NCI-H82 treated with DMSO at 0.1 percent for 48 hours (cell line): ENCODE measurements around the gene GALK2.
"Not testable (repeated sequence)": the region's sequence is repeated elsewhere in the genome, so short reads cannot be mapped to it uniquely, and the experiment has no call there.

Experiments
- DNase-seq: peaks from one replicate; lab custom pipeline; 2025; ENCODE audit not compliant: unreplicated experiment; lab: John Stamatoyannopoulos, UW

Gene GALK2

DNA sequence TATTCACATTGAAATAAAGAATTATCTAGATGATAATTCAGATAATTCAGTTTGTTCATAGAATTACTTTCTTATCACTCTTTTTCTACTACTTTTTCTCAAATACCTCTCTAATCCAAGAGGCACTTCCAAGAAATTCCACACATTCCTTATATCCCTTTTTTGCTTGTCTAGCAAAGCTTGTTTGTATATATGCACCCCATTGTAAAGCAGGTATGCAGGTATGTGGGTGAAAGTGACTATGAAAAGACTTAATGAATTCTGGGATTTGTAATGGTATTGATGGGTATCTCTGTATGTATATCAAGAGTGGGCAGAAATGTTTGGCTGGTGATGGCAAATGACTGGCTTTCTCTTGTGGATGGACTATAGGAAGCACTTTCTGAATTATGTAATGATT, 158.9 kb downstream of the GALK2 start:
- no peak for DNase-seq

DNA sequence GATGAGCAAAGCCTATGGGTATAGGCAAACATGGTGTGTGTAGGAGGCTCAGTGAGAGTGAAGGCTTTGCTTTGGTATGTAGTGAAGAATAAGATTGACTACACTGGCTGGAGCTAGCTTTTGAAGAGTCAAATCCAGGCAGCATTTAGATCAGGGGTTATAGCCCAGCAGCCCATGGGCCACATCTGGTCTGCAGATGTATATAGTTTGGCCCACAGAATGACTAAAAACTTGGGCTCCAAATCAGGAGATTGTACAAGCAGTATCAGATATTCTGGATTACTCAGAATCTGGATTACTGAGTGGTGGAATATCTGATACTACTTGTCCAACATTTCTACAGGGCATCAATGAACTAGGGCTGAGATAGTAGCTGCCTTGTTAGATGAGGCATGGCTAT, 160.1 kb downstream of the GALK2 start:
- DNase-seq: no peak

DNA sequence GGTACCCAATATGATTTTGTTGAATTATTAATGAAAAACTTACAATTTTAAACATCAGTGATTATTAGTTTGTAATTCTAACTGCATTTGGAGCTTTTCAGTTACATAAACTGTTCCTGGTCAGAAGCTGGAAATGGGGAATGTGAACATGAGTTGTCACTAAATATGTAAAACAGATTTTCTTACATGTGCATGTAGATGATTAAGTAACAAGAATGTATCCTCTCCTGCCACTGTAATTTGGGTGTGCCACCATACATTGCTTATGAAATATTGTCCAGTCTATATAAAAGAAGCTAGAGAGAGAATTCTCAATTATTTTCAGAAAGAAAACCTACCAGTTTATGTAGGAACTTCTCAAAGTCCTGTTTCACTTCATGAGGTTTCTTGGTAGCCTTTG, 161.4 kb downstream of the GALK2 start:
- no peak for DNase-seq

DNA sequence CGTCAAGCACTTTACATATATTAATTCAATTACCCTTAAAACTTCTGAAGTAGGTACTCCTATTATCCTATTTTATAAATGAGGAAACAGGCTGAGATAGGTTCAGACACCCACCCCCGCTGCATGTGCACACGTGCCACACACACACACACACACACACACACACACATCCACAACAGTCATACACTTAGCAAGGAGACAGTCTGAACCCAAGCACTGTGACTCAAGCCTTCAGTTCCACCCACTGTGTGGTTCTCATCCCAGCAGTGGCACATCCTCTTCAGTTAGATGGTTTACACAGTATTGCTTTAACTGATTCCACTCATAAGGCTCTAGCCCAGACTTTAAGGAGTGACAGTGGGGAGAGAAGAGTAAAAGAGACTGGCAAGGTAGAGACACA, 161.9 kb downstream of the GALK2 start:
- no peak for DNase-seq

DNA sequence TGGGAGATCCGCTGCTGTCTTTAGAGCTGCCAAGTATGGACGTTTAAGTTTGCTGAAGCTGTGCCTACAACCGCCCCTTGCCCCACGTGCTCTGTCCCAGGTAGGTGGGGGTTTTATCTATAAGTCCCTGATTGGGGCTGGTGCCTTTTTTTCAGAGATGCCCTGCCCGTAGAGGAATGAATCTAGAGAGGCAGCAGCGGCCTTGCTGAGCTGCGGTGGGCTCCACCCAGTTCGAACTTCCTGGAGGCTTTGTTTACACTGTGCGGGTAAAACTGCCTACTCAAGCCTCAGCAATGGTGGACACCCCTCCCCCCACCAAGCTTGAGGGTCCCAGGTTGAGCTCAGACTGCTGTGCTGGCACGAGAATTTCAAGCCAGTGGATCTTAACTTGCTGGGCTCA, 169.6 kb downstream of the GALK2 start:
- DNase-seq: no peak

DNA sequence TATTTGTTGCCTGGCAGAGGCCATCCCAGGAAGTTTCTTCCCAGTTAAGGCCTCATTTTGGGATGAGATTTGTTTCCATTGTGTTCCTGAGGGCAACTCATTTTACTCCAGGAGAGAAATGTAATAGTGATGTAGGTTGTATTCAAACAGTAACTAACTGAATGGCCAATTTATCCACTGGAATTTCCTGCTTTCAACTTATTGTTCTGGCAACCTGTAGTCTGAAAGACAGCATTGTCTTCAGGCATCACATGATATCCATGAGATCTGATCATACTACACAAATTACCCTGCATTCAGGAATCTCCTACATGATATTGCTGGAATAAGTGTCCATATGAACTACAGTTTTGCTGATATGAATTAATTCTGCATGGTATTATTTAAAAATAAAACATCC, 173.5 kb downstream of the GALK2 start:
- no peak for DNase-seq

DNA sequence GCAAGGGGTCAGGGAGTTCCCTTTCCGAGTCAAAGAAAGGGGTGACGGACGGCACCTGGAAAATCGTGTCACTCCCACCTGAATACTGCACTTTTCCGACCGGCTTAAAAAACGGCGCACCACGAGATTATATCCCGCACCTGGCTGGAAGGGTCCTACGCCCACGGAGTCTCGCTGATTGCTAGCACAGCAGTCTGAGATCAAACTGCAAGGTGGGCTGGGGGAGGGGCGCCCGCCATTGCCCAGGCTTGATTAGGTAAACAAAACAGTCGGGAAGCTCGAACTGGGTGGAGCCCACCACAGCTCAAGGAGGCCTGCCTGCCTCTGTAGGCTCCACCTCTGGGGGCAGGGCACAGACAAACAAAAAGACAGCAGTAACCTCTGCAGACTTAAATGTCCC, 184.4 kb downstream of the GALK2 start:
- DNase-seq: not testable (repeated sequence)

DNA sequence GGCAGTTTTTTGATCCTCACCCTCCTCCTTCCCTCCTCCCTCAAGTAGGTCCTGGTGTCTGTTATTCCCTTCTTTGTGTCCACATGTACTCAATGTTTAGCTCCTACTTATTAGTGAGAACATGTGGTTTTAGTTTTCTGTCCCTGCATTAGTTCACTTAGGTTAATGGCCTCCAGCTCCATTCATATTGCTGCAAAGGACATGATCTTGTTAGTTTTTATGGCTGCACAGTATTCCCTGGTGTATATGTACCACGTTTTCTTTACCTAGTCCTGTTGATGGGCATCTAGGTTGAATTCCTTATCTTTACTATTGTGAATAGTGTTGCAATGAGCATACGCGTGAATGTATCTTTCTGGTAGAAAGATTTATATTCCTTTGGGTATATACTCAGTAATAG, 191.3 kb downstream of the GALK2 start:
- no peak for DNase-seq

DNA sequence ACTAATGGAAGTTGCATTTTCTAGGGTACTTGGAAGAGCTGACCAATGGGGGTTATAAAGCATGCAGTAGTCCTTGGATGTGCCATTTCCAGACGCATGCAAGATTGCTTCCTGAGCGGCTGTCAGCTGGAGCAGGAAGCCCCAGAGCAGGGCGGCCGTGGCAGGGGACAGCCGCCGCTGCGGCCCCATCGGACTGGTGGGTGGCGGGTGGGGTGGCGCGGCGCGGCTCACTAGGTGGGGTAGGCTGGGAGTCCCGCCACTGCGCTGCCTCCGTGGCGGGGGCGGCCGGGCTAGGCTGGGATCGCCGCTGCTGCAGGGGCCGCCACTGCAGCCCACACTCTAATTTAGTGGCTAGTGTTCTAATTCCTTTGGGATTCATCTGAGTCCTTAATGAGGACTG, 196.4 kb downstream of the GALK2 start:
- no peak for DNase-seq

DNA sequence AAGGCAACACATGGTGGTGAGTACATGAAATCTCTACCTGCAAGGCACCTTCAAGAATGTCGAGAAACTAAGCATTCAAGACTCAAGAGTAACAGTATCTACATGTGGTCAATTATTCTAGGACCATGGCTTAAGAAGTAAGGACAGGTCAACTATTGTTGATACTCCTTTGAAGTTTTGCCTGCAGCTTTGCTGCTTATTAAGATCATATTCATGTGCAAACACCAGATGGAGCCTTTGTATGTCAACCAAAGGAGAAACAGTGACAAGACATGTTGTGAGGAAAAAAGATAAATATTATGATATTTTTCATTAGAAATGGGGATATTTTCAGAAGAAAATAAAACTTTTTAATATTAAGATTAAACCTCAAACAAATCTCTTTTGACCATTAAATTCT, 200.7 kb downstream of the GALK2 start:
- DNase-seq: no peak

DNA sequence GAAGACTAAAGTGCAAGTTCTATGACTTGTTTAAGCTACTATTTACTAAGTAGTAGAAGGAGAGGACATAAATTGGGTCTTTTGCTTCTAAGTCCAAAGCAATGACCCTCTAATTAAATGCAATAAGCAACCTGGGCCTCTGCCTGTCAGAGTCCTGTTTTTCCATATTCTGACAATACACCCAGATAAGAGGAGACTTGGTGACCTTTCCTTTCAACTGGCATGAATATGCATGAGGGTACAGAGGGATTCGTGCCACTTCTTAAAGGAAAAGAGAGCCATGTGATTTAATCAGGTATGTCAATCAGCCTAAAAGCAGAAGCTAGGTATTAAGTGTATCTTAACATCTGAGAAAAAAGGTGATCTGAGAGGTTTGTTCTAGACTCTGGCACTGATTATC, 202.3 kb downstream of the GALK2 start:
- no peak for DNase-seq

DNA sequence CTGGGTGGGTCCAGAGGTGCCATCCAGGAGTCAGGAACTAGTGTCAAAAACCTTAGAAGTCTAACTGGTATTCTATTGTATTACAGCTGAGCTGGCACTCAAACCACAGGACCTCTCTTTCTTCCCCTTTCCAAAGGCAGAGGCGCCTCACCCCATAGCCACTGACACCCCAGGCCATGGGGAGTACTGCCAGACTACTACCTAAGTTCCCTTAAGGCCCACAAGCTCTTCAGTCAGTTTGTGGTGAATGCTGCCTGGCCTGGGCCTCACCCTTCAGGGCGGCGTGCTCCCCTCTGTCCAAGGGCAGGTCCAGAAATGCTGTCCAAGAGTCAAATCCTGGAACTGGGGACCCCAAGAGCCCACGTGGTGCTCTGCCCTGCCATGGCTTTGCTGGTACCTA, 209.9 kb downstream of the GALK2 start:
- DNase-seq: no peak

DNA sequence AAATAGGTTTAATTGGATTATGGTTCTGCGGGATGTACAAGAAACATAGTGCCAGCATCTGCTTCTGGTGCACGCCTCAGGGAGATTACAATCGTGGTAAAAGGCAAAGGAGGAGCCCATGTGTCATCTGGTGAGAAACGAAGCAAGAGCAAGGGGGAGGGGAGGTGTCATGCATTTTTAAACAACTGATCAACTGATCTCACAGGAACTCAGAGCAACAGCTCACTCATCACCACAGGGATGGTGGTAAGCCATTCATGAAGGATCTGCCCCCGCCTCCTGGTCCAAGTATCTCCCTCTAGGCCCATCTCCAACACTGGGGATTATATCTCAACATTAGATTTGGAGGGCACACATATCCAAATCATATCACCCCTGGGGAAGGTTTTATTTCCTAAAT, 210.9 kb downstream of the GALK2 start:
- no peak for DNase-seq
